H1 (cell line): Measurements from ENCODE around the gene ASS1.

Experiments used
- ATF3 ChIP-seq: IDR thresholded peaks from 2 replicates; pipeline ENCODE4 v1.6.1; 2011; ENCODE audit warnings: low read depth, mild to moderate bottlenecking, low read length; ENCODE audit not compliant: insufficient read depth
- BRCA1 ChIP-seq: IDR thresholded peaks from 2 replicates; pipeline ENCODE4 v1.6.1; 2012; ENCODE audit warnings: low read depth, low read length, improper control_type of control experiment
- CTCF ChIP-seq, 3 experiments: IDR thresholded peaks; 1 replicate in 2 of 3; 2 replicates in 1 of 3; pipeline versions ENCODE4 v1.5.1 to v1.6.1; 2011; ENCODE audit warnings: low read length in 3 of 3, mild to moderate bottlenecking in 3 of 3, inconsistent platforms in 2 of 3, low read depth in 1 of 3, moderate library complexity in 1 of 3; ENCODE audit not compliant: insufficient read depth in 1 of 3; ENCODE audit errors: control extremely low read depth in 1 of 3
- EGR1 ChIP-seq: IDR thresholded peaks from 2 replicates; pipeline ENCODE4 v1.6.1; 2011; ENCODE audit warnings: low read depth, low read length, borderline replicate concordance
- JUN ChIP-seq: IDR thresholded peaks from 2 replicates; pipeline ENCODE4 v1.6.1; 2011; ENCODE audit warnings: low read depth, mild to moderate bottlenecking, improper control_type of control experiment, low read length
- SRF ChIP-seq: IDR thresholded peaks from 2 replicates; pipeline ENCODE4 v1.6.1; 2011; ENCODE audit warnings: mild to moderate bottlenecking, low read depth, low read length, moderate library complexity
- TAF7 ChIP-seq: optimal IDR thresholded peaks from 2 replicates; pipeline ENCODE3; 2011; ENCODE audit warnings: low read depth, mild to moderate bottlenecking, inconsistent platforms, low read length, moderate library complexity, borderline replicate concordance
- TF ChIP-seq, protein P1 (sequence below): IDR thresholded peaks from 2 replicates; pipeline ENCODE4 v1.6.1; 2012; ENCODE audit warnings: inconsistent platforms
- TF ChIP-seq, protein P2 (sequence below): IDR thresholded peaks from 2 replicates; pipeline ENCODE4 v1.6.1; 2011; ENCODE audit warnings: low read length, improper control_type of control experiment

GRCh38 chr9:130442746-130443455 lies 1.9 kb upstream of the ASS1 start:
- TF ChIP-seq CTCF (IDR thresholded peaks at IDR 0.05; ENCODE audit: control extremely low read depth in 1 of 3, insufficient read depth in 1 of 3, low read depth in 1 of 3, low read length in 3 of 3) (no peak), JUN (no peak), EGR1 (no peak), ATF3 (no peak), TAF7 (no peak), SRF (no peak), BRCA1 (no peak)
- TF ChIP-seq, protein P1, sequence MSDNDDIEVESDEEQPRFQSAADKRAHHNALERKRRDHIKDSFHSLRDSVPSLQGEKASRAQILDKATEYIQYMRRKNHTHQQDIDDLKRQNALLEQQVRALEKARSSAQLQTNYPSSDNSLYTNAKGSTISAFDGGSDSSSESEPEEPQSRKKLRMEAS = no peak
- TF ChIP-seq, protein P2, sequence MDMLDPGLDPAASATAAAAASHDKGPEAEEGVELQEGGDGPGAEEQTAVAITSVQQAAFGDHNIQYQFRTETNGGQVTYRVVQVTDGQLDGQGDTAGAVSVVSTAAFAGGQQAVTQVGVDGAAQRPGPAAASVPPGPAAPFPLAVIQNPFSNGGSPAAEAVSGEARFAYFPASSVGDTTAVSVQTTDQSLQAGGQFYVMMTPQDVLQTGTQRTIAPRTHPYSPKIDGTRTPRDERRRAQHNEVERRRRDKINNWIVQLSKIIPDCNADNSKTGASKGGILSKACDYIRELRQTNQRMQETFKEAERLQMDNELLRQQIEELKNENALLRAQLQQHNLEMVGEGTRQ = no peak
